NCI-H345 treated with DMSO at 0.1 percent for 48 hours (cell line): Measurements from ENCODE around the gene CCDC87.
"Not testable (repeated sequence)": the region's sequence is repeated elsewhere in the genome, so short reads cannot be mapped to it uniquely, and the experiment has no call there.

Experiments used
- DNase-seq: peaks from one replicate; lab custom pipeline; 2025; ENCODE audit not compliant: unreplicated experiment; lab: John Stamatoyannopoulos, UW

The CCDC87 gene

DNA sequence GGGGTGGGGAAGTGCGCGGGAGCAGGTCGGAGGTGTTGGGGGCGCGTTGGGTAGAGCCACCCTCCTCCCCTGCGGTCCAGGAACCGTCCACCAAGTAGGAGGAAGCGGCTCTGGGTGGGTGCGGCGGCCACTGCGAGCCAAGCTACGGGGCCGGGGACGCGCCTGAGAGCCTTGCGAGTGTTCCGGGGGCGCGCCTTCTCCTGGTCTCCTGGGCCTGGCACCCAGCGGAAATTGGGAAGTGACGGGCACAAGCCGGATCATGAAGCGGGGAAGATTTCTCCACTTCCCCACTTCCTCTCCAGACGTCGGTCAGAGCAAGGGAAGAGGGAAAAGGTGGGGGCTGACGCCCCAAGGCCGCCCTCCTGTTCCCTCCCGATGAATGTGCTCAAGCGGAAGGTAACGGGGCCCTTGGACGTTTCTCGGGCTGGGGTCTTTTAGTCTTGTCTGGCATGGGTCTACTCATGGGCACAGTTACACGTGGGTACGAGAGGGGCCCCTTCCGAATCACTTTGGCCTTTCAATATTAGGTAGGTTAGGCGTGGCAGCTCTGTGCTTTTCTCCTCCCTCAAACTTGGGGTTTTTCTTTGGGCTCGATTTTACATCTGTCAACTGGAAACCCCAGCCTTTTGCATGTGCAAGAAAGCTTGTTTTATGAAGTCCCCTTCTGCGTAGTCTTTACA, 24.4 kb upstream of the CCDC87 start:
- DNase-seq: no peak

- DNase-seq: peak; percentile 97
These were observed 23.7 kb upstream of the CCDC87 start, which contains the start of gene RBM14 for GRCh38 chr11:66616379-66617154. Gene RBM14, plus strand, starts transcription at chr11:66616630. Its CDS starts 91 bp downstream, at chr11:66616721.

DNA sequence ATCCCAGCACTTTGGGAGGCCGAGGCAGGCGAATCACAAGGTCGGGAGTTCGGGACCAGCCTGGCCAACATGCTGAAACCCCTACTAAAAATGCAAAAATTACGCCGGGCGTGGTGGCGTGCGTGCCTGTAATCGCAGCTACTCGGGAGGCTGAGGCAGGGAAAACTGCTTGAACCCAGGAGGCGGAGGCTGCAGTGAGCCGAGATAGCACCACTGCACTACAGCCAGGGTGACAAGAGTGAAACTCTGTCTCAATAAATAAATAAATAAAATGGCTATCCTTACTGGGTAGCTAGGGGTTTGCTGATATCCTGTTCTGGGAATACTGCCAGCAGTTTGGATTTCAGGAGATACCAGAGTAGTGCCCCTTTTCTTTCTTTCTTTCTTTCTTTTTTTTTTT, 21.2 kb upstream of the CCDC87 start:
- no peak for DNase-seq

- no peak for DNase-seq
These were observed 19.6 kb upstream of the CCDC87 start for GRCh38 chr11:66612458-66612857.

DNA sequence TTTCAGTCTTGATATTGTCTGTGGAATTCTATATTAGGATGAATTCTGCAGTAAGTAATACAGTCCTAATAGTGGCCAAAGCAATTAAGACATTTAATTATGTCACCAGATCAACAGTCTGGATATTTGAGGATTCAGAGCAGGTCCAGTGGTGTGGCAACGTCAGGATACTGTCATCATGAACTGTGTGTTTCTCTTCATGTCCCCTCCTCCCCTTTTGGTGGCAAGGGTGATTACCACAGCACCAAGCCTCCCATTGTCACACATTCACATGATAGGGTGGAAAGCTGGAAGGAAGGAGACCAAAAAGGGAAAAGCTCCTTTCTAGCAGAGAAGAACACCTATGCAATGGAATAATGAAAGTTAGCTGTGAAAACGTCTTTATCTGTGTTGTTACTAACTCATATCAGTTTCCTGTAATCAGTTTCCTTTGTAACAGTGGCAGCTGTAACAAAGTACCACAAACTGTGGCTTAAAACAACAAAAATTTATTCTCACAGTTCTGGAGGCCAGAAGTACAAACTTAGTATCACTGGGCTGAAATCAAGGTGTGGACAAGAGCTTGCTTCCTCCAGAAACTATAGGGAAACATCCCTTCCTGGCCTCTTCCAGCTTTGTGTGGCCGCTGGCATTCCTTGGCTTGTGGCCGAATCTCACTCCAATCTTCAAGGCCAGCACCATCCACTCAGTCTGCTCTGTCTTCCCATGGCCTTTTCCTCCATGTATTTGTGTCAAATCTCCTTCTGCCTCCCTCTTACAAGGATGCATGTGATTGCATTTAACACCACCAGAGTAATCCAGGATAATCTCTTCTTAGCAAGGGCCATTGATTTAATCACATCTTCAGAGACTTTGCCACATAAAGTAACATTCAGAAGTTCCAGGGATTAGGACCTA, 17.1 kb upstream of the CCDC87 start:
- DNase-seq: no peak

DNA sequence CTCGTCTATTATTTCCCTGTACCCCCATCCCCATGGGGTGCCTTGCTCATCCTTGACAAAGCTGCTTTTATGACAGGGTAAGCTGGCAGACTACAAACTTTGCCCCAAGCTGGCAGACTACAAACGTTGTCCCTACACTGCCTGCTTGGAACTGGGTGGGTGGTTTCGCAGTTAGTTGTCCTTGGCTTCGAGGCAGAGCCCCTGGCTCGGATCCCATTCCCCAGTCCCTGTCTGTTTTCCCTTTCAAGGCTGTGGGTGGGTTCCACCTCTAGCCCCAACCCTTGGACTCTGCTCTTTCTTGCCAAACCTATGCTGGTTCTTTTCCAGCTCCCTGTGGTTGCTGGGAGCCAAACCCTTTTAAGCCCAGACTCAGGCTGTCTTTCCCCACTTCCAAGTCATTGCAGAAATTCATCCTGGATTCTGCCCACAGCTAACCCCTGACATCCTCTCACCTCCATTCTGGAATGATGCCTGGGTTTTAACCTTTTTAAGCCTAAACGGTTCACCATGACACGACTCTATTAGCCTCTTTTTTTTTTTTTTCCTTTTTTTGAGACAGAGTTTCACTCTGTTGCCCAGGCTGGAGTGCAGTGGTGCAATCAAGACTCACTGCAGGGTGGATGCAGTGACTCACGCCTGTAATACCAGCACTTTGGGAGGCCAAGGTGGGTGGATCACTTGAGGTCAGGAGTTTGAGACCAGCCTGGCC, 14.4 kb upstream of the CCDC87 start:
- no peak for DNase-seq

DNA sequence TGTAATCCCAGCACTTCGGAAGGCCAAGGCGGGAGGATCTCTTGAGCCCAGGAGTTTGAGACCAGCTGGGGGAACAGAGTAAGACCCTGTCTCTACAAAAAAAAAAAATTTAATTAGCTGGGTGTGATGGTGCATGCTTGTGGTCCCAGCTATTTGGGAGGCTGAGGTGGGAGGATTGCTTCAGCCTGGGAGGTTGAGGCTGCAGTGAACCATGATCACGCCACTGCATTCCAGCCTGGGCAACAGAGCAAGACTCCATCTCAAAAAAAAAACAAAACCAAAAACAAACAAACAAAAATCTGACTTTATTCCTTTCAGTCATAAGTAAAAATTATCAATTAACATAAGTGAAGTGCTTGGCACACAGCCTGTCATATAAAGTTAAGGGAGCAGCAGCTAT, 13.7 kb upstream of the CCDC87 start:
- DNase-seq: not testable (repeated sequence)

DNA sequence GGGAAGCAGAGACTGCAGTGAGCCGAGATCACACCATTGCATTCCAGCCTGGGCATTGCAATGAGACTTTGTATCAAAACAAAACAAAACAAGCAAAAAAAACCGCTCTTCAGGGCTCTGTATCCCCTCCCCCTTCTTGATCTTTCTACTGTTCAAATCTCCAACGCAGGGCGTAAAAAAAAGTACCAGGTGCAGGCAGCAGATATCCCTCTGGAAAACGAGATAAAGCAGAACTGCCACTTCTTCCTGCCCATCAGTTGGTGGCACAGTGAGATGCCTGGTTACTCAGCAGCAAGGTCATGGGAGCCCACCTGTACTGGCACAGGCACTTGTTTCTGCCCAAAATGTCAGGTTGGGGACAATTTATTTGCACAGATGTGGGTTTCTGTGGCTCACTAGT, 11.3 kb upstream of the CCDC87 start:
- no peak for DNase-seq

DNA sequence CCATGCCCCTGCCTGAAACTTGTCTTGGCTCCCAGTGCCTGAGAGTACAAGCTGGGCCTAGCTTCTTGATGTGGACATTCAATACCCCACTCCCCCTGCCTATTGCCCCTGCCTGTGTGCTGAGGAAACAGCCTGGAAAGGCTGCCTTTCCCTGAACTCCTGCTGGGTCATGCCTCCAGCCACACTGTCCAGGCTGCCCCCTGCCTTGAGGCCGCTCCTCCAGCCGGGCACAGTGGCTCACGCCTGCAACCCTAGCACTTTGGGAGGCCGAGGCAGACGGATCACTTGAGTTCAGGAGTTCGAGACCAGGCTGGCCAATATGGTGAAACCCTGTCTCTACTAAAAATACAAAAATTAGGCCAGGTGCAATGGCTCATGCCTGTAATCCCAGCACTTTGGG, 10.2 kb upstream of the CCDC87 start:
- DNase-seq: no peak

DNA sequence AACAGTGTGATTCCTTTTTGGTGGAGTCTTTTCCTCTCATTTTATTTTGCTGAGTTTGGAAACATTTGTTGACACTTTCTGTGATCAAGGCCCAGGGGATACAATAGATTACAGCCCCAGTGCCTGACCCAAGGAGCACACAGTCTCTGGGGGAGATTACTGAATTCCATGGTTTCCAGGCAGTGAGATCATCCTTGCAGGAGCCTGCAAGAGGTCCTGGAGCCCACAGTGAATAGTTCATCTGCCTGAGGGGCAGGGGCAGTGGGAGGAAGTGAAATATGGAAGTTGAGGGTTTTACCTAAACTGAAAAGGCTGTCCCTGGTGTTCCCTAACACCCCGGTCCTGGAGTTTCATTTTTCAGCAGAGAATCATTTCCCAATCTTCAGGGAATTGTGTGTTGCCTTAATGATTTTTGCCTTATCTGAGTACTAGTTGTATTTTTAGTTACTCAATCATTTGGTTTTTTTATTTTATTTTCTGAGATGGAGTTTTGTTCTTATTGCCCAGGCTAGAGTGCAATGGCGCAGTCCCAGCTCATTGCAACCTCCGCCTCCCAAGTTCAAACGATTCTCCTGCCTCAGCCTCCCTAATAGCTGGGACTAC, 7.9 kb upstream of the CCDC87 start:
- DNase-seq: no peak

- DNase-seq: no peak
These were observed 7.4 kb upstream of the CCDC87 start for GRCh38 chr11:66600219-66600618.

DNA sequence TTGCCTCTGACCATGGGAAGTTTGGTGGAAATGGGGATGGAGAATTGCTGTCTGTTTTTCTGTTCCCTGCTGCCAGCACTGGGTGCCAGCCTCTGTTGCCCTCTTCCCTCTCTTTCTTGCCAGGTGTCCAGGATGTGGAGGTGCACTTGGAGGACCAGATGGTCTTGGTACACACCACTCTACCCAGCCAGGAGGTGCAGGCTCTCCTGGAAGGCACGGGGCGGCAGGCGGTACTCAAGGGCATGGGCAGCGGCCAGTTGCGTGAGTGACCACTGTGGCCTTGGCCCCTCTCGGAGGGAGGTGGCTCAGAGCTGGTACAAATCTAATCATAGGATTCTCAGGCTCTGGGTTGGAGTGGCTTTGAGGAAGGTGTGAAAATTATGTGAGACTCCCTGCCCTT, 6.1 kb upstream of the CCDC87 start:
- DNase-seq: no peak

DNA sequence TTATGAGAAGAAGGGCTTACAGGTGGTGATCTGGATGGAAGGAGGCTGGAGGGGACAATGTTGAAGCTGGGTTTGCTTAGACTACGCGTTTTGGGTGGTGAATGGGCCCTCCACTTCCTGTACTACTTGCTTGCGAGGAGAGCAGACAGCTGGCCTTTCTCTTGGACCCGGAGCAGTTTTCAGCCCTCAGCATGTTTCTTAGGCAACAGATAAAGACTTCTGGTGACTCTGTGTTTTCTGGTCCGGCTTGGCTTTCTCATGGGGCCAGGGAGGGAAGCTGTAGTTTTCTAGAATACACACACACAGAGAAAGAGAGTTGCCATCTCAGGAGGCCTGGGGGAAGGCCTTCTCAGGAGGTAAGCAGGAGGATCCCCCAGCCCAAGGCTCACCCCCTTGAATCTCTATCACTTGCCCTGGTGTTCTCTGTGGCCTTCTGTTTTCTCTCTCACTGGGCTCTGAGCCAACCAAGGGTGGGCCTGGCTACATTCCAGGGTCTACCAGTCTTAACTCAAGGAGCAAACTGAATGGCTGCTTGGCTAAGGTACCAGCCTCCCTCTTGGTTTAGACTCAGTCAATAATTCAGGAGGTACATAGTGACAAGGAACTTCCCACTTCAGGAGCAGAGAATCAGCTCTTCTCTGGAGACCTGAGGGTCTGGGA, 2.5 kb upstream of the CCDC87 start:
- no peak for DNase-seq

DNA sequence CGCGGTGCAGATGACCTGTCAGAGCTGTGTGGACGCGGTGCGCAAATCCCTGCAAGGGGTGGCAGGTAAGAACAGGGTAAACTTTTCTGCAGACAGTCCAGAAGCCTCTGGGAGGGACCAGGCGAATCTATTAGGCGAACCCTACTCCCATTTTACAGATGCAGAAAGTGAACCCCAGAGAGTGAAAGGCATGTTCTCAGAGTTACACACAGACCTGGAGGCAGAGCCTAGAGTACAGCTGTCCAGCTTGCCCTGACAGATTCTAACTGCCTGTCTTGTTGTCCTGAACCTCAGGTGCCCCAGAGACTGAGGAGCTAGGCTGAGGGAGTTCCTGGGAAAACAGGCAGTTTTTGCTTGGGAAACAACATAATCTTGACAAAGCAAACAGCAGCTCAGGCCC, 787 bp upstream of the CCDC87 start:
- no peak for DNase-seq

DNA sequence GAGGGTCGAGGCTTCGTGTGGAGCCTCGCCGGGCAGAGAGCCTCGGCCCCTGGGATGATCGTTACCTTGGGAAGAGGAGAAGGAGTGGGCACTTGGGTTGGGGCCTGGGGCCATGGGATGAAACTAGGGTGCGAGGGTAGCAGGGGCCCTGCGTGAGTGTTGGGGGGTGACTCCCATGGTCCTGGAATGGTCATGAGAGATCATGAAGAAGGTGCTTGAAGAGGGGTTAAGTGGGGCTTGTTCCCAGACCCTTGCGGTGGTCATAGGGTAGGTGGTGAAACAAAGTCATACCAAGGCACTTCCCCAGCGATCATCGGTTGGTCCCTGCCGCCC, 406 bp upstream of the CCDC87 start:
- no peak for DNase-seq

DNA sequence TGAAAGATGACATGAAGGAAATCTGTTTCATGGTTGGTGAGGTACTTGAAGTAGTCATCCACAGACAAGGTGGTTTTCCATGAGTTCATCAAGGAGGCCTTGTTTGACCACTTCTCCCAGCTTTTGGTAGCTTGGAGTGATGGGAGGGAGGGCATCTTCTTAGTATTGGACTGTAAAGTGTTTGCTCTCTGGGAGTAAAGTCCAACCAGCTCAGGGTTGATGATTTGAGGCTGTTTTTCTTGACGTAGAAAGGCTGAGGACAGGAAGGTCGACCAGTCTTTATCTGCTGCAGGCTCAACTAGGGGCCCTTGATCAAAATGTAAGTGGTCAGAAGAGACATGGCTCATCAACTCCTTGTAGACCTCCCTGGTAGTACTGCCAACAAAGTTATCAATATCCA, 1.7 kb downstream of the CCDC87 start:
- no peak for DNase-seq

GRCh38 chr11:66589996-66590675, 2.7 kb downstream of the CCDC87 start:
- DNase-seq: no peak

GRCh38 chr11:66589315-66589714, 3.5 kb downstream of the CCDC87 start:
- not testable (repeated sequence) for DNase-seq

DNA sequence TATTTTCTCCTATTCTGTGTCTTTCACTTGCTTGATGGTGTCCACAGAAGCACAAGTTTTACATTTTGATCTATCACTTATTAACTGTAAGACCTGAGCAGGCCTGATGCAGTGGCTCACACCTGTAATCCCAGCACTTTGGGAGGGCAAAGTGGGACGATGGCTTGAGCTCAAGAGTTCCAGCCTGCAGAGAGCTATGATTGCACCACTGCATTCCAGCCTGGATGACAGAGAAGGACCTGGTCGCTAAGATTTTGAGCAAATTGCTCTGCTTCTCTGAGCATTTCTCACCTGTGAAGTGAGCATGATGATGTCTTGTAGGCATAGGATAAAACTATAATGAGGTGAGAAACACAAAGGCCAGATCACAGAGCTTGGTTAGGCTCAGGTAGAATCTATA, 6.7 kb downstream of the CCDC87 start:
- DNase-seq: no peak

- not testable (repeated sequence) for DNase-seq
These were observed 7.4 kb downstream of the CCDC87 start for GRCh38 chr11:66585447-66585846.
